Mesenchymal stem cell (in vitro differentiated cells and primary cell): ENCODE data around the gene LCLAT1.
A peak's percentile ranks its signal among the peaks of the same experiment; 100 is the strongest.

Experiments used
- DNase-seq: peaks from one replicate; pipeline ENCODE4 v3.0.0-alpha.2; 2013
- H2AFZ ChIP-seq: one replicate; pipeline ENCODE4 v1.6.1; 2013; ENCODE audit warnings: low read depth, mild to moderate bottlenecking, control low read depth, inconsistent platforms, low read length, moderate library complexity
- H2AK5ac ChIP-seq: 2 replicates; pipeline ENCODE4 v1.6.1; 2013; ENCODE audit warnings: low read length, moderate library complexity, mild to moderate bottlenecking, inconsistent platforms; ENCODE audit not compliant: severe bottlenecking
- H2BK120ac ChIP-seq: one replicate; pipeline ENCODE4 v1.6.1; 2013; ENCODE audit warnings: low read depth, mild to moderate bottlenecking, inconsistent platforms, low read length, moderate library complexity
- H2BK12ac ChIP-seq, 2 experiments: one replicate each; pipeline ENCODE4 v1.6.1; 2013; ENCODE audit warnings: inconsistent platforms in 2 of 2, low read length in 2 of 2, mild to moderate bottlenecking in 2 of 2, moderate library complexity in 2 of 2, control low read depth in 1 of 2
- H2BK15ac ChIP-seq: one replicate; pipeline ENCODE4 v1.6.1; 2013; ENCODE audit warnings: mild to moderate bottlenecking, low read depth, inconsistent platforms; ENCODE audit not compliant: poor library complexity, severe bottlenecking
- H2BK5ac ChIP-seq: 2 replicates; pipeline ENCODE4 v1.6.1; 2013; ENCODE audit warnings: low read depth, mild to moderate bottlenecking, low read length, control low read depth, inconsistent platforms; ENCODE audit not compliant: poor library complexity, severe bottlenecking
- H3K14ac ChIP-seq, 2 experiments: one replicate each; pipeline ENCODE4 v1.6.1; 2013; ENCODE audit warnings: inconsistent platforms in 2 of 2, low read length in 2 of 2, control low read depth in 1 of 2, mild to moderate bottlenecking in 1 of 2, moderate library complexity in 1 of 2
- H3K18ac ChIP-seq, 2 experiments: one replicate each; pipeline ENCODE4 v1.6.1; 2013; ENCODE audit warnings: inconsistent platforms in 2 of 2, low read length in 2 of 2, control low read depth in 1 of 2, low read depth in 1 of 2, mild to moderate bottlenecking in 1 of 2
- H3K23ac ChIP-seq, 2 experiments: one replicate each; pipeline ENCODE4 v1.6.1; 2013; ENCODE audit warnings: inconsistent platforms in 2 of 2, low read length in 2 of 2, mild to moderate bottlenecking in 2 of 2, moderate library complexity in 2 of 2, control low read depth in 1 of 2
- H3K27ac ChIP-seq: 2 replicates; pipeline ENCODE4 v1.5.1; 2013; ENCODE audit warnings: mild to moderate bottlenecking, moderate library complexity, low read length, control low read depth, inconsistent platforms; ENCODE audit not compliant: poor library complexity, severe bottlenecking
- H3K27me3 ChIP-seq, 2 experiments: 2 replicates each; pipeline versions ENCODE4 v1.6.1 to v1.7.0; 2013; ENCODE audit warnings: low read length in 2 of 2, mild to moderate bottlenecking in 2 of 2, moderate library complexity in 2 of 2, control low read depth in 1 of 2, inconsistent platforms in 1 of 2; ENCODE audit not compliant: control insufficient read depth in 1 of 2, insufficient read depth in 1 of 2
- H3K36me3 ChIP-seq, 2 experiments: 2 replicates each; pipeline versions ENCODE4 v1.6.1 to v1.7.0; 2013; ENCODE audit warnings: low read length in 2 of 2, control low read depth in 1 of 2, inconsistent platforms in 1 of 2, low read depth in 1 of 2, mild to moderate bottlenecking in 1 of 2; ENCODE audit not compliant: insufficient read depth in 2 of 2, control insufficient read depth in 1 of 2
- H3K4ac ChIP-seq, 2 experiments: one replicate each; pipeline ENCODE4 v1.6.1; 2013; ENCODE audit warnings: inconsistent platforms in 2 of 2, low read length in 2 of 2, mild to moderate bottlenecking in 2 of 2, moderate library complexity in 2 of 2, control low read depth in 1 of 2, low read depth in 1 of 2
- H3K4me1 ChIP-seq: 2 replicates; pipeline ENCODE4 v1.6.1; 2013; ENCODE audit warnings: low read depth, low read length, control low read depth; ENCODE audit not compliant: control insufficient read depth, insufficient read depth
- H3K4me2 ChIP-seq: 2 replicates; pipeline ENCODE4 v1.6.1; 2013; ENCODE audit warnings: low read length, mild to moderate bottlenecking, inconsistent platforms; ENCODE audit not compliant: poor library complexity, severe bottlenecking
- H3K4me3 ChIP-seq, 2 experiments: 2 replicates each; pipeline versions ENCODE4 v1.5.1 to v1.7.0; 2013; ENCODE audit warnings: low read length in 2 of 2, mild to moderate bottlenecking in 2 of 2, control low read depth in 1 of 2, low read depth in 1 of 2; ENCODE audit not compliant: insufficient read depth in 1 of 2
- H3K79me1 ChIP-seq: replicated peaks from 2 replicates; pipeline ENCODE4 v1.6.1; 2013; ENCODE audit warnings: mild to moderate bottlenecking, control low read depth, low read length, inconsistent platforms; ENCODE audit not compliant: poor library complexity, severe bottlenecking
- H3K9ac ChIP-seq: 2 replicates; pipeline ENCODE4 v1.7.0; 2013; ENCODE audit warnings: mild to moderate bottlenecking, low read length, moderate library complexity
- H3K9me3 ChIP-seq: 2 replicates; pipeline ENCODE4 v1.7.0; 2013; ENCODE audit warnings: mild to moderate bottlenecking, low read length; ENCODE audit not compliant: control insufficient read depth
- H4K8ac ChIP-seq: one replicate; pipeline ENCODE4 v1.6.1; 2013; ENCODE audit warnings: inconsistent platforms, mild to moderate bottlenecking, low read length, moderate library complexity
- H4K91ac ChIP-seq: one replicate; pipeline ENCODE4 v1.6.1; 2013; ENCODE audit warnings: mild to moderate bottlenecking, low read length, inconsistent platforms
- WGBS: methylation state at CpG from one replicate; pipeline ENCODE4 v1.1.7; 2013; ENCODE audit warnings: mixed read lengths; 5-methylcytosine and 5-hydroxymethylcytosine counted together

Gene LCLAT1

GRCh38 chr2:30486655-30487054, 39.6 kb downstream of the LCLAT1 start:
- no peak for DNase-seq
- Histone ChIP-seq H3K9ac (no peak overlapping the region), H3K4me2 (no peak overlapping the region), H2BK12ac (no peak overlapping the region), H3K4ac (no peak overlapping the region), H4K8ac (peak overlapping the region; percentile 71), H3K4me3 (no peak overlapping the region), H2AK5ac (peak overlapping the region; percentile 69), H3K27me3 (no peaks in the 10 kb centered on the region), H3K36me3 (no peaks in the 10 kb centered on the region), H4K91ac (no peak overlapping the region), H2BK5ac (no peak overlapping the region), H3K27ac (no peak overlapping the region), H3K18ac (no peak overlapping the region), H3K79me1 (peaks cover 7% of the 10 kb centered on the region), H3K4me1 (peaks cover 2% of the 10 kb centered on the region), H2AFZ (no peak overlapping the region), H3K23ac (no peak overlapping the region), H3K9me3 (no peaks in the 10 kb centered on the region), H2BK120ac (no peak overlapping the region), H3K14ac (no peak overlapping the region), H2BK15ac (no peak overlapping the region)

GRCh38 chr2:30487603-30488002, 40.6 kb downstream of the LCLAT1 start:
- peaks cover 2% of the 10 kb centered on the region for H3K4me1 ChIP-seq
- peak overlapping the region; percentile 3 for H3K27ac ChIP-seq
- no peak overlapping the region for H4K91ac ChIP-seq
- no peaks in the 10 kb centered on the region for H3K9me3 ChIP-seq
- H3K4me3 ChIP-seq: no peak overlapping the region
- H3K36me3 ChIP-seq: no peaks in the 10 kb centered on the region
- no peak overlapping the region for H2BK5ac ChIP-seq
- H3K4me2 ChIP-seq: no peak overlapping the region
- peak overlapping the region in 1 of 2 experiments; percentile 11 for H3K18ac ChIP-seq
- no peak overlapping the region for H3K14ac ChIP-seq
- no peak overlapping the region for H3K23ac ChIP-seq
- H3K27me3 ChIP-seq: no peaks in the 10 kb centered on the region
- no peak overlapping the region for H2AFZ ChIP-seq
- H2AK5ac ChIP-seq: peak overlapping the region; percentile 86
- no peak overlapping the region for H4K8ac ChIP-seq
- no peak for DNase-seq
- H2BK120ac ChIP-seq: no peak overlapping the region
- H2BK12ac ChIP-seq: no peak overlapping the region
- H3K4ac ChIP-seq: no peak overlapping the region
- peak overlapping the region; percentile 47 for H3K9ac ChIP-seq
- H2BK15ac ChIP-seq: no peak overlapping the region
- H3K79me1 ChIP-seq: peaks cover 7% of the 10 kb centered on the region

- Histone ChIP-seq H2AK5ac (no peak overlapping the region), H3K4me3 (no peak overlapping the region), H3K18ac (no peak overlapping the region), H3K27me3 (no peaks in the 10 kb centered on the region), H2BK120ac (no peak overlapping the region), H3K36me3 (no peaks in the 10 kb centered on the region), H2BK5ac (no peak overlapping the region), H2BK12ac (no peak overlapping the region), H3K23ac (no peak overlapping the region), H4K8ac (no peak overlapping the region), H2BK15ac (no peak overlapping the region), H3K9me3 (no peaks in the 10 kb centered on the region), H3K4me1 (peaks cover 2% of the 10 kb centered on the region), H3K4me2 (no peak overlapping the region), H3K27ac (no peak overlapping the region), H3K79me1 (peaks cover 7% of the 10 kb centered on the region), H3K9ac (peak overlapping the region; percentile 47), H3K4ac (no peak overlapping the region), H4K91ac (no peak overlapping the region), H2AFZ (no peak overlapping the region), H3K14ac (no peak overlapping the region)
- no peak for DNase-seq
- WGBS: no CpG with 5 or more reads among the region's 1 CpG
Observed at GRCh38 chr2:30488012-30488659, 41.1 kb downstream of the LCLAT1 start.

GRCh38 chr2:30491225-30491624, 44.2 kb downstream of the LCLAT1 start:
- H3K23ac ChIP-seq: no peak overlapping the region
- H3K9me3 ChIP-seq: no peaks in the 10 kb centered on the region
- H3K36me3 ChIP-seq: no peaks in the 10 kb centered on the region
- H3K4ac ChIP-seq: no peak overlapping the region
- no peak overlapping the region for H2AFZ ChIP-seq
- H2BK15ac ChIP-seq: no peak overlapping the region
- no peak overlapping the region for H4K8ac ChIP-seq
- no peak overlapping the region for H2BK12ac ChIP-seq
- 48% methylated on average over 1 of the region's 1 CpG for WGBS
- peaks cover 2% of the 10 kb centered on the region for H3K4me1 ChIP-seq
- H2AK5ac ChIP-seq: no peak overlapping the region
- no peak overlapping the region for H3K14ac ChIP-seq
- H3K9ac ChIP-seq: no peak overlapping the region
- no peak overlapping the region for H3K27ac ChIP-seq
- H3K27me3 ChIP-seq: no peaks in the 10 kb centered on the region
- H2BK120ac ChIP-seq: no peak overlapping the region
- H3K4me2 ChIP-seq: no peak overlapping the region
- peaks cover 15% of the 10 kb centered on the region for H3K79me1 ChIP-seq
- H3K18ac ChIP-seq: no peak overlapping the region
- H4K91ac ChIP-seq: no peak overlapping the region
- no peak for DNase-seq
- H2BK5ac ChIP-seq: no peak overlapping the region
- H3K4me3 ChIP-seq: no peak overlapping the region
